ENCODE data around the gene CRABP1. TPM values are rescaled to one million over a fixed set of nuclear protein-coding genes. Genes with fewer than 3 reads are reported as not detected.

CRABP1 gene
- total RNA-seq, 1 experiment from 2014 or later, result 864 TPM

DNA sequence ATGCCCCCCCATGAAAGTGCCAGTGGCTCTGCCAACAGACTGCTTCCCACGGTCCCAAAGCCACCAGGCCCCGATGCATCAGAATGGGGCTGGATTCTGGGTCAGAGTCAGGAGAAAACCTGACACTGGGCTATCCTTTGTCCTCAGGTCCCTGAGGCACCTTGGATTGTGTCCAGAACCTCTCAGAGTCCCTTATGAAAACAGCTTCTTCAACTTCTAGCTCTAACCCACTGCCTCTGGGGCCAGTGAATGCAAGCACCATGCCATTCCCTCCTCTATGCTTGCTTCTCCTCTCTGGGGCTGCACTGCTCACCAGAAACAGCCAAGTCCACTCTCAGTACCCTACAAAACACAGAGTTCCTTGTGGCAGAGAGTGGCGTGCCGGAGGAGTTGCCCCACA, 9.9 kb downstream of the CRABP1 start:
- DNase-seq, result no peak

DNA sequence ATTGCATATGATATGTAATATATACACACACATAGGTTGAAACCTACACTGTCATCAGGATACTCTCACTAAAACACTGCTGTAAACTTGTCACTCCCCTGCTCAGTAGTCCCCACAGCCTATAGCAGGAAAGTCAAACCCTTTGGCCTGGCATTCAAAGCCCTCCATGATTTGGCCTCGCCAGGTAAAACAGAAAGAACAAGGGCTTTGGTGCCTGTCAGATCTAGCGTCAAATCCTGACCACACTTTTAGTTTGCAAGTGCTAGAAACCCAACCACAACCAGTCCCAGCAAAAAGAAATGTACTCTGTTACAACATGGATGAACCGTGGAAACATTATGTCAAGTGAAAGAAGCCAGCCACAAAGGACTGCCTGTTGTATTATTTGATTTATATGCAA, 11.4 kb downstream of the CRABP1 start:
- no peak for DNase-seq
- H3K4me3 ChIP-seq (ENCODE audit: insufficient read depth, low read depth, low read length), result no peak overlapping the region
- no peaks in the 10 kb centered on the region for H3K27me3 ChIP-seq (ENCODE audit: control insufficient read depth, insufficient read depth, low read length)
- peaks cover 3% of the 10 kb centered on the region for H3K36me3 ChIP-seq (replicated peaks; ENCODE audit: control insufficient read depth, insufficient read depth, low read length)

More for the DNA sequence above, 9.9 kb downstream of the CRABP1 start:
- no peaks in the 10 kb centered on the region for H3K27me3 ChIP-seq (ENCODE audit: control insufficient read depth, insufficient read depth, low read length)
- H3K36me3 ChIP-seq (replicated peaks; ENCODE audit: control insufficient read depth, insufficient read depth, low read length), result peaks cover 3% of the 10 kb centered on the region
- H3K4me3 ChIP-seq (ENCODE audit: insufficient read depth, low read depth, low read length), result no peak overlapping the region

DNA sequence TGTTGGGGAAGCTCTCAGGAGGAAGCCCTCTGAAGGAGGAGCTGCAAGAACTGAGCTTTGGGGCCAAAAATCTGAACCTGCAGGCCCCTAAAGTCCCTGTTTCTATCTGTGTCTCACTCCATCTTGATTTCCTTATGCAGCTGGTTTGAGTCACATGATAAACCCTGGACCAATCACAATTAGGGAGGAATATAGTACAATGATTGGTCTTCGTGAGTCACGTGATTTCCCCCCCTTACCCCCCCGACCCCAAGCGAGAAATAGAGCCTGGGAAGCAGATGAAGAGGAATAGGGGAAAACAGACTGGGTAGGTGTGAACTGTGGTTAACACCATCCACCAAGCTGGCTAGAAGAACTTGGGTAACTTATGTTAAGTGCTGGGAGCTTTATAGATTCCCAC, 12.9 kb downstream of the CRABP1 start:
- H3K36me3 ChIP-seq (replicated peaks; ENCODE audit: control insufficient read depth, insufficient read depth, low read length), result peaks cover 3% of the 10 kb centered on the region
- H3K27me3 ChIP-seq (ENCODE audit: control insufficient read depth, insufficient read depth, low read length), result no peaks in the 10 kb centered on the region
- peak; percentile 65 for DNase-seq
- no peak overlapping the region for H3K4me3 ChIP-seq (ENCODE audit: insufficient read depth, low read depth, low read length)

DNA sequence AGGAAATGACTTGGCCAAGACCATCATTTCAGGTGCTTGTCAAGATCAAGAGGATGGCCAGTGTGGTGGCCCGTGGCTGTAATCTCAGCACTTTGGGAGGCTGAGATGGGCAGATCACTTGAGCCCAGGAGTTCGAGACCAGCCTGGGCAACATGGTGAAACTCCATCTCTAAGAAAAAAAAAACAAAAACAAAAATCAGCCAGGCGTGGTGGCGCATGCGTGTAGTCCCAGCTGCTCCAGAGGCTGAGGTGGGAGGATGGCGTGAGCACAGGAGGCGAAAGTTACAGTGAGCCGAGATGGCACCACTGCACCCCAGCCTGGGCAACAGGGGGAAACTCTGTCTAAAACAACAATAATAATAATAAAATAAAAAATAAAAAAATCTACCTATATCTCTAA, 15.0 kb downstream of the CRABP1 start:
- DNase-seq, result no peak
- no peaks in the 10 kb centered on the region for H3K27me3 ChIP-seq (ENCODE audit: control insufficient read depth, insufficient read depth, low read length)
- no peaks in the 10 kb centered on the region for H3K36me3 ChIP-seq (replicated peaks; ENCODE audit: control insufficient read depth, insufficient read depth, low read length)
- no peak overlapping the region for H3K4me3 ChIP-seq (ENCODE audit: insufficient read depth, low read depth, low read length)

DNA sequence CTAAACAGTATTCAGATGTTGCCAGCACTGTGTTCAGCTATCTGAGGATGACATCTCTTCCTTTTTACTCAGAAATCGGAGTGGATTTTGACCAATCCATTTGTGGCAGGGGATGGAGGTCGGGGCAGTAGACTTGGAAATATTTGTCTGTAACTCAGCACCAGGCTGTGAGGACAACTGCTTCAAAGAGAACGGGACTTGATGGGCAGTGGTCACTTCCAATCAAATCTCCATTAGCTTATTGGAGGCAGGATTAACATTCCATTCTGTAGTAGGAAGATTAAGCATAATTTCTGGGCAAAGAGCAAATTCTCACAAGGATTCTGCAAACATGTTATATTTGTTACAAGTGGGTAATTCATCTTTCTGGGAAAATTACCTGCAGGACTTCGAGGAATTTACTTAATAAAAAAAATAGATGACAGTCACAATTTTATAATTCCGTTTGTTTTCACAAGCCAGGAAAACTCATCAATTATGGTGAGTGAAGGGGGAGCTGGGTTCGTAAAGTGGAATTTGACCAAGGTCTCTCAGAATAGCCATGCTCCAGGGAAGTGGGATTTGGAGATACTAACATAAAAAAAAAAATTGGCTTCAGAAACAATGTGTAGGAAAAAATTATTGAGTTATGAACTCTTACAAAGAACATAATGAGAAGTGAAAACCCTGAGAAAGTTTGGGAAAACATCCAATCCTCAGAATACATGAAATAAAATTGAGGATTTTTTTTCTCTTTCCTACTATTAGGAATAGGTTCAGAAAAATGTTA, 18.1 kb downstream of the CRABP1 start:
- peak; percentile 78 for DNase-seq
- H3K36me3 ChIP-seq (replicated peaks; ENCODE audit: control insufficient read depth, insufficient read depth, low read length), result no peaks in the 10 kb centered on the region
- no peaks in the 10 kb centered on the region for H3K27me3 ChIP-seq (ENCODE audit: control insufficient read depth, insufficient read depth, low read length)
- no peak overlapping the region for H3K4me3 ChIP-seq (ENCODE audit: insufficient read depth, low read depth, low read length)

DNA sequence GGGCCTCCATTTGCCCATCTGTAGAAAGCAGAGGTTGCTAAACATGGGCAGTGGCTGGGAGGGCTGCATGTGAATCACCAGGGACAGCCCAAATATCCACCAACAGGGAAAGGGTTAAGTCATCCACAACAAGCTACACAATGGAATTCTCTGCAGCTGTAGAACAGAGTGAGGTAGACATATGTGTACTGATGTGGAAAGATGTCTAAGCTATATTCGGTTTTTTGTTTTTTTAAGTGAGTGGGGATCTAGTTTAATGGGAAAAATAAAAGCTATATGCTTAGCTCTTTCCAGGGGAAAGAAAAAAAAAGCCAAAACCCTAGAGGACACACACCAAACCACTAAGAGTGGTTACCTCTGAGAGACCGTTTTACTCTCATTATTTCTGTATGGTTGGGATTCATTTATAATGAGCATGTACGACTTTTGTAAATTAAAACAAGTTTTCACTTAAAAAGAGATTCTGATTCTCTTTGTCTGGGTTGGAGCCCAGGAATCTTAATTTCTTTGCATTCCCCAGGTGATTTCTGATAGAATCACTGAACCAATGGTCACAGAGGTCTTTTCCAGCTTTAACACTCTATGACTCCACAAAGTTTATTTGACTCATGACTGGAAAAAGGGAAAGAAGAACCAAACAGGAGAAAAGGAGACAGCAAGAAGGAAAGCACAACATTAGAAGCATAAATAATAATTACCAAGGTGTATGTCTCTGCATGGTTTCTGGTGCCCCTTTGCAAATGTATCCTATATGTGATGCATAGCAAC, 19.1 kb downstream of the CRABP1 start:
- no peak for DNase-seq
- H3K36me3 ChIP-seq (replicated peaks; ENCODE audit: control insufficient read depth, insufficient read depth, low read length), result no peaks in the 10 kb centered on the region
- H3K4me3 ChIP-seq (ENCODE audit: insufficient read depth, low read depth, low read length), result no peak overlapping the region
- H3K27me3 ChIP-seq (ENCODE audit: control insufficient read depth, insufficient read depth, low read length), result no peaks in the 10 kb centered on the region

DNA sequence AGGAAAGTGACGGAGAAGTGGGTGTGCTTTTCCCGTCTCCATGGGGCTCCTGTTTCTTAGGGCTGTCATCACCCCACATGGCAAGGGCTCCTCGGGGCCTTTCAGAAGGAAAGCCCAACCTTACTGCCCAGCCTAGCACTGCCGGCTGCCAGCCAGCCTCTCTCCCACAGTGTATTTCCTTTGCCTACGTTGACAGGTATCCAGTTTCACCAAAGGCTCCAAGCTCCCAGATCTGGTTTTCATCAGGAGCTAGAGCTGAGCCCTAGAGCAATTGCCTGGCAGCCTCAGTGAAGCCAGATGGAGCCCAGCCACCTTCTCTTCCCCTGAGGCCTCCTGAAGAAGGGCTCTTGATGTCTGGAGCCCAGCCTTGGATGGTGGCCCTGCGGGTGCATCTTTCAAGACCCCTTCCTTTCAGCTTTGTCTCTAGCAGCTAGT, 20.2 kb downstream of the CRABP1 start:
- Histone ChIP-seq H3K36me3 (replicated peaks; ENCODE audit: control insufficient read depth, insufficient read depth, low read length) (no peaks in the 10 kb centered on the region), H3K4me3 (ENCODE audit: insufficient read depth, low read depth, low read length) (no peak overlapping the region), H3K27me3 (ENCODE audit: control insufficient read depth, insufficient read depth, low read length) (no peaks in the 10 kb centered on the region)
- no peak for DNase-seq

DNA sequence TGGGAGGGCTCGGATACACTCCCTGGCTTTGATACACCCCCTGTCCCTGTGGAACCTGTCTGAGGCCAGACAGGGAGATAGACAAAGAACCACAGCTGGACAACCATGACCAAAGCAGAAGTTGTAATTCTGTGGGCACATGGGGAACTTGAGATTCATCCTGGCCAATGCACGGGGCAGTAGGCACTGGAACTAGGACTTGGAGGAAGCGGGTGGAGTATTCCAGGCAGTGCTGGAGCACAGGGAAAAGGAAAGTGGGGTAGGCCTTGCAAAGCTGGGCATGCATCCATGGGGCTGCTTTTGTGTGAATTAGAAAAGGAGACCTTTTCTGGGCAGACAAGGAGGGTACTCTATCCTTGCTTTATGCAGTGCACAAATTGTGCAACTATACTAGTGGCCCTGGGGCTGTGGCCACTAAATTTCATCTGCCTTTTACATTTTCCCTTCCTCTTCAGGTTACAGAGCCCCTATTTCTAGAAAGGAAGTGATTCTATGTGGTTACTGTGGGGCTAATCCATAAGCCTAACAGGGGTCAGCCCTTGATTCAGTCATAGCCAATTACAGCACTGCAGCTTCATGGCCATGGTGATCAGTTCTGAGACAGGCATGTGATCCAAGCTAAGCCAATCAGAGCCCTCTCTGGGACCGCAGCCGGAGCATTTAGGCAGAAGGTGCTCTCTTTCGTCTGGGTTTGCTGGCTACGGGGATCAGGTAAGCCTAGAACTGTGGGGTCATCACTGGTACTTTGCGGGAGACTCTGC, 21.0 kb downstream of the CRABP1 start:
- Histone ChIP-seq H3K4me3 (ENCODE audit: insufficient read depth, low read depth, low read length) (no peak overlapping the region), H3K36me3 (replicated peaks; ENCODE audit: control insufficient read depth, insufficient read depth, low read length) (no peaks in the 10 kb centered on the region), H3K27me3 (ENCODE audit: control insufficient read depth, insufficient read depth, low read length) (no peaks in the 10 kb centered on the region)
- DNase-seq, result peak; percentile 67

DNA sequence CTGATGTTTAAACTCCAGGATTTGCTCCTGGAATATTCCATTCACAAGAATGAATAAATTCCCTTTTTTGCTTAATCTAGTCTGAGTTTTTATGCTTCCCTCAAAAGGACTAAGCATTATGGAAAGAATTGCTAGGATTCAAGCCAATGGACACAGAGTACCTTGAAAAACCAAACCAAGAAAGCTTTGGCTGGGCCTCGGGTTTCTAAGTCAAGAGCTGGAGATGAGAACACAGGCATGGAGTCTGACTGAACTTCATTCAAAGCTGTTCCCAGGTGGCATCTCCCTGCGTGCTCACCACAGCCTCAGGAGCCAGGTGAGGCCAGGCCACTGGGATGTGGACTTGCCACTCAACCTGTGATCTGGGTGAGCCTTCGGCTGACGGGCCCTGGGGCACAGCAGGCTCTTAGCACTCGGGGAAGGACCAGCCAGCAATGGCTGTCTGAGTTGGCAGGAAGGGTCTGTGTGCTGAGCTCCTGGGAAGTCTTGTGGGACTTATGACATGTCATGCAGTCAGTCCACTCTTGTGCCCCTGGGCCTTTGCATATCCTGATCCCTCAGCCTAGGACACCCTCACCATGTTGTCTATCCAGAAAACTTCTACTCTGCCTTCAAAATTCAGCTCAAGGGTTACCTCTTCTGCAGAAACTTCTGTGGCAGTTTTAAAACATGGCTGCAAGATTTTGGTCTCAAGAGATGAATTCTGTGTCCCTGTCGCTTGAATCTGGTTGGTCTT, 21.8 kb downstream of the CRABP1 start:
- H3K4me3 ChIP-seq (ENCODE audit: insufficient read depth, low read depth, low read length), result no peak overlapping the region
- no peak for DNase-seq
- no peaks in the 10 kb centered on the region for H3K27me3 ChIP-seq (ENCODE audit: control insufficient read depth, insufficient read depth, low read length)
- no peaks in the 10 kb centered on the region for H3K36me3 ChIP-seq (replicated peaks; ENCODE audit: control insufficient read depth, insufficient read depth, low read length)

DNA sequence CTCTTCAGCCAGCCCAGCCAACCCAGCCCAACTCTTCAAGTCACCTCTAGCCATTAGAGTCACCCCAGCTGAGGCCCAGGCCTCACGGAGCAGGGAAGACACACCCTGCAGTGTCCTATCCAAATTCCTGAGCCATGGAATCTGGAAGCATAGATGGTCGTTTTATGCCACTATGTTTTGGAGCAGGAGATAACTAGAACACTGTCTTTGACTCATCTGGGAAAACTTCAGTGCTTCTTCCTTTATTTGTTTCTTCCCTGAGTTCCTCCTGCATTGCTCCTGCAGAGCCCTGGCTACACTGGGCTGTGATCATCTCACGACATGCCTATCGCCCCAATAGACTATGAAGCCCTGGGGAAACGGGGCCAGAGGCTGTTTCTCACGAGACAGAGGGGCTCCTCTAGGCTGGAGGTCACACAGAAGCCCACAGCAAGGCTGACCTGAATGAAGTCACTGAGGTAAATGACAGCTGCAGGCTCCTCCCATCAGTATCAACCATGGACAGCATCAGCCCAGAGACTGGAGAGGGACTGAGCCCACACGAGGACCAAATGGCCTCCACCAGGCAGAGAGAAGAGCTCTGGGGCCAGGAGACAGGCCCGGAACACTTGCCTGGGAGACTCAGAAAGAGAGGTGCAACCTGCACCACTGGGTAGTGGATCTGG, 22.7 kb downstream of the CRABP1 start:
- no peak overlapping the region for H3K4me3 ChIP-seq (ENCODE audit: insufficient read depth, low read depth, low read length)
- no peaks in the 10 kb centered on the region for H3K36me3 ChIP-seq (replicated peaks; ENCODE audit: control insufficient read depth, insufficient read depth, low read length)
- H3K27me3 ChIP-seq (ENCODE audit: control insufficient read depth, insufficient read depth, low read length), result no peaks in the 10 kb centered on the region
- DNase-seq, result no peak

DNA sequence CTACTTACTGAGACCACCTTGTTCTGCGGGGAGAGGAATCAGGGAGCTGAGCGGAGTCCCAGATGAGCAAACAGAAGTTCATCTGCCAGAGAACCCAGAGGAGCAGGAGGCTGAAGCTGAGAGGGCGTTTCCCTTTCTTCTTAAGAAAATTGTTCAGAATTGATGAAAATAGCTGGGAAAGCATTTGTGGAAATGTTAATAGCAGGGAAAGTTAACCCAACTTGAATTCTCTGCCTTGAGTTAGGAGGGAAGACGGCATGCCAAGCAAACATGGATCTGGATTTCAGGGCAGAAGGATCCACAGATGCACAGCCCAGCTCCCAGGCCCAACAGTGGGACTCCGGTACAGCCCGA, 23.2 kb downstream of the CRABP1 start:
- Histone ChIP-seq H3K36me3 (replicated peaks; ENCODE audit: control insufficient read depth, insufficient read depth, low read length) (no peaks in the 10 kb centered on the region), H3K4me3 (ENCODE audit: insufficient read depth, low read depth, low read length) (no peak overlapping the region)

DNA sequence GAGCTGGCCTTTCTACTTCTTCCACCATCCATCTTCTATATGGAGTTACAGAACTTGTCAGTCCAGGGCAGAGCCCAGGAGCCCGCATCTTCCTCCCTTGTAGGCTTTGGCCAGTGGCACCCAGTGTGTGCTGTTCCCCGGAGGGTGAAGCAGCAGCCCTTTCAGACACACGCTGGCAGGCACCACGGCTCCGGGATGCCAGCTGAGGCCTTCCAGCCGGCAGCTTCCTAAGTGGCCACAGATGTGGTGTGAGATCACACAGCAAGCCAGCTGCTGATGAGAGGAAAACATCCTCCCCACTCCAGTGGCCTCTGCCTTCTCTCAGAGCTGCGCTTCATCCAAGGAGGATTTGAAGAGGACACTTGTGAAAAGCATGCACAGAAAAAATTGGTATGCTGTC, 24.1 kb downstream of the CRABP1 start:
- Histone ChIP-seq H3K4me3 (ENCODE audit: insufficient read depth, low read depth, low read length) (no peak overlapping the region), H3K36me3 (replicated peaks; ENCODE audit: control insufficient read depth, insufficient read depth, low read length) (no peaks in the 10 kb centered on the region)
- no peak for DNase-seq

More for the DNA sequence above, 23.2 kb downstream of the CRABP1 start:
- H3K27me3 ChIP-seq (ENCODE audit: control insufficient read depth, insufficient read depth, low read length), result no peaks in the 10 kb centered on the region
- DNase-seq, result no peak

DNA sequence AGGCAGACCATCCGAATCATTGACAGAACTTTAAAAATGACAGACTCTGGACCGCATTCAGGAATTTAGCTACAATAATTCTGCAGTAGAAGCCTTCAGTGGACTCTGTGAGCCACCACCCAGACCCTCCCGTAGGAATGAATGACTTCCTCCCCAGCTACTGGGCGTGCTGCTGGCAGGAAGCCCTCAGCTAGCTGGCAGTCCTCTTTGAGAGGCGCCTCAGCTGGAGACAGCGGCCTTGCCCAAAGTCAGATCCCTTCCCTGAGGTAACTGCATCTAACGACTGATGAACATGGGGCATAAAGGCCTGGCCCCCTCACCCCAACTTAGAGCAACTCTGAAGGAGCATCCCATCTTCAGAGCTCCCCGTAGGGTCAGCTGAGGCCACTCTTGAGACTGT, 25.8 kb downstream of the CRABP1 start:
- H3K27me3 ChIP-seq (ENCODE audit: control insufficient read depth, insufficient read depth, low read length), result no peaks in the 10 kb centered on the region
- DNase-seq, result no peak
- H3K4me3 ChIP-seq (ENCODE audit: insufficient read depth, low read depth, low read length), result no peak overlapping the region
- no peaks in the 10 kb centered on the region for H3K36me3 ChIP-seq (replicated peaks; ENCODE audit: control insufficient read depth, insufficient read depth, low read length)

More for the DNA sequence above, 24.1 kb downstream of the CRABP1 start:
- H3K27me3 ChIP-seq (ENCODE audit: control insufficient read depth, insufficient read depth, low read length), result no peaks in the 10 kb centered on the region

DNA sequence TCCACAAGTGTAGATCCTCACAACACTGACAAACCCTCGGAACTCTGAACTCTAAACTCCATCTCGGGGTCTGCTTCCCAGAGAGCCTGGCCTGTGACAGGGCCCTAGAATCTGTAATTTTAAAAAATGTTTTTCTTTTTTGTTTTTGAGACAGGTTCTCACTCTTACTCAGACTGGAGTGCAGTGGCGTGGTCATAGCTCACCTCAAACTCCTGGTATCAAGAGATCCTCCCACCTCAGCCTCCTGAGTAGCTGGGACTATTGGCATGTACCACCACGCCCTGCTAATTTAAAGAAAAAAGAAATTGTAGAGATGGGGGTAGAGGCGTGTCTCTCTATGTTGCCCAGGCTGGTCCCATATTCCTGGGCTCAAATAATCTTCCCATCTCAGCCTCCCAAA, 26.2 kb downstream of the CRABP1 start:
- Histone ChIP-seq H3K4me3 (ENCODE audit: insufficient read depth, low read depth, low read length) (no peak overlapping the region), H3K27me3 (ENCODE audit: control insufficient read depth, insufficient read depth, low read length) (no peaks in the 10 kb centered on the region), H3K36me3 (replicated peaks; ENCODE audit: control insufficient read depth, insufficient read depth, low read length) (no peaks in the 10 kb centered on the region)
- DNase-seq, result no peak
